HG03342 (cell line): Measurements from ENCODE around the gene ANP32A.

Experiments
- ATAC-seq: cut with Tn5 transposase; IDR thresholded peaks from one replicate; pipeline ENCODE4 v1.9.1; 2021; ENCODE audit warnings: mild to moderate bottlenecking, moderate library complexity; ENCODE audit not compliant: unreplicated experiment

ANP32A gene

DNA sequence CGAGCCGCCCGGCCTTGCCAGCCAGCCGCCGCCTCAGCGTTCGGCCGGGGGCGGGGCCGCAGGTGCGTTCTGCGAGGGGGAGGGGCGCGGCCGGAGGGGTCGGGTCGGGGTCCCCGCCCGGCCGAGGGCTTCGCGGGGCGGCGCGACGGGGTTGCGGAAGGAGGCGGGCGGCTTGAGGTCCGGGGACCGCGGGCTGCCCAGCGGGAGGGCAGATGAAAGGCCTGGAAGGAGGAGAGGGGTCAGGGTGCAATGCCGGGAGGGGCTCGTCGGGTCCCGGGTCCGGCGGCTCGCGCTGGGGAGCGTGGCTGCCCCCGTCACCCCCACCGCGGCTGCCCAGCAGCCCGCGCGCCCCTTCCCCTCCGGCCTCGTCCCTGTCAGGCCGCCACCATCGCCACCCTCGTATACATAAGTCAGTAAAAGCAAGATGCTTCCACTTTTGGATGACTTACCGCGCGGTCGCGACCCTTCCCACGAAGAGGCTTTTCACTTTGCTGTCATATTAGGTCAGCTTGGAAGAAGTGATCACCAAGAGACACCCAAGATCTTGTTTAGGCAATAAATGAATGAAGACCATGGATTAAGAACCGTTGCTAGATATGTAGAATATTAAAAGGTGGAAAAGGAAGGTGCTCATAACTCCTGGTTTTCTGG lies 620 bp upstream of the ANP32A start:
- ATAC-seq, result peak; percentile 1

DNA sequence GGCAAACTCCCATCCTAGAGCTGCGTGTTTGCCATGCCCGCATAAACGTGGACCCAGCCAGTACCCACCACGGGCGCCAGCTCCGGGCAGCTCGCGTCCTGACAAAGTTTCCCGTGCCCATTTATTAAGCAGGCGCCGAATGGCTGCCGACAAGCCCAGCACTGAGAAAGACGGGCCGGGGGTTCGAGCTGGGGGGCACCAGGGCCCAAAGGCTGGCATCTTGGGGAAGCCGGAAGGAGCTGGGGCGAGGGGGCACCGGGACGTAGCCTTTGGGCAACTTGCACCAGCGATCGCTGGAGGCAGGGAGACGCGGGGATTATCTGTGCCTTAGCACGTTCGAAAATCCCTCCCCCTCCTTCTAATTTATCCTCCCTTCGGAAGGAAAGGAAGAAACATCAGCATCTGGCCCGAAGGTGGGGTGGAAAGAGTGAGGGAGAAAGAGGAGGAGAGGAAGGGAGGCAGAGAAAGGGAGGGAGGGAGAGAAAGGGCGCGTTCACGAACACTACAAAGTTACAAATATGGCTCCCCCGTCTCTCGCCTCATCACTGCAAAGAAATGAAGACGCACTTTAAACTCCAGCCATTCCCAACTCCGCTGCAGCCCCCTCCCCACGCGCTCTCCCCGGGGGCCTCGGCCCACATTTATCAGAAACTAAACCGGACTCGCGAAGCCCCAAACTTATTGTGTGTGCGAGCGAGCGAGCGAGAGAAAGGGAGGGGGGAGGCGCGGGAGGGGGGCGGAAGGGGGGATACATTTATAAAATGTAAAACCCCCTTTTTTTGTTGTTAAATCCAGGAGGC lies 1.0 kb downstream of the ANP32A start:
- ATAC-seq, result no peak

- ATAC-seq, result no peak
Observed at GRCh38 chr15:68818769-68819494, 1.8 kb downstream of the ANP32A start.

GRCh38 chr15:68818066-68818768 lies 2.5 kb downstream of the ANP32A start:
- no peak for ATAC-seq

DNA sequence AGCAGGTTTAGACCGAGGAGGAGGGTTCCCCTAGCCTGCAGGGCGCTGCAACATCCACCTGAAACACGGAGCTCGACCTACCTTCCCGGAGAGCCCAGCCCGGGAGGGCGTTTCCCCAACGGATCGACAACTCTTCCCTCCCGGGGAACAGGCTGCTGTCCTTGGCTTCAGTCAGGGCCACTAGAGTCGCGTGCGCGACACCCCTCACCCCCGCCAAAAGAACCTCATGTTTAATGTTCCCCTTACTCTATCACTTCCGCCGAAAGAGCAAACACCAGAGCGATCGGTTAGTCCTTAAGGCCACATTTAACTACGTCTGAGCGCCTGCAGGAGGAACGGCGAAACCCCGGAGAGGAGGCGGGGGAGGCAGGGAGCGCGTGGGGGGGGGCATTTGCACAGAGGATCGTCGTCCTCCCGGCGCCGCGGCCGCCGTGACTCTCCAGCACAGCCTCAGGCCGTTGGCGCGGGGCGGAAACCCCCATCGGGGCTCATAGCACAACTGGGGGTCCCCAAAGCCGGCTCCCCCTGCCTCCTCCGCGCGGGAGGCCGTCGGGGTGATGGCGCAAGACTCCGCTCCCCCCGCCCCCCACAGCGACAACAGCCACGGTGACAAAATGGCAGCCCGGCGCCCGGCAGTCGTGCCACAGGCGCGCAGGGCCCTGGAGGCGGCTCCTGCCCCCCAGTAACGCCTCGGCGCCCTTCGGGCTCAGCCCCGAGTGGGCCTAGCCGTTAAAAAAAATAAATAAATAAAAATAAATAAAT lies 3.2 kb downstream of the ANP32A start:
- peak; percentile 24 for ATAC-seq

- ATAC-seq, result no peak
Observed at GRCh38 chr15:68816795-68817303, 3.8 kb downstream of the ANP32A start.

DNA sequence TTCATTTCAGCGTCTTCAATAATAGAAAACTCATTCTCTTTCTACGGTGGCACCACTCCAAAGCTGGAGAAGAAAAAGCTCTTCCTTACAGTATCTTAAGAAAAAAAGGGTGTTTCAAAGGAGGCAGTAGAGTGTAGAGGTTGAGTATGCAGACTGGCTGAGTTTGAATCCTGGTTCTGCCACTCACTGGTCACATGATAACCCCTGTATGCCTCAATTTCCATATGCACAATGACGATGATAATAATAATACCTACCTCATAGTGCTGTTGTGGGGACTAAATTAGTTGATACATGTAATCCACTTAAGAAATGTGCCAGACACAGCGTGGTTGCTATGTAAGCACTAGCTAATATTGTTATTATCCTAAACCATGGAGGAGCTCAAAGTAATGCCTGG lies 4.5 kb downstream of the ANP32A start:
- no peak for ATAC-seq

GRCh38 chr15:68815598-68815997 lies 5.1 kb downstream of the ANP32A start:
- ATAC-seq, result no peak

DNA sequence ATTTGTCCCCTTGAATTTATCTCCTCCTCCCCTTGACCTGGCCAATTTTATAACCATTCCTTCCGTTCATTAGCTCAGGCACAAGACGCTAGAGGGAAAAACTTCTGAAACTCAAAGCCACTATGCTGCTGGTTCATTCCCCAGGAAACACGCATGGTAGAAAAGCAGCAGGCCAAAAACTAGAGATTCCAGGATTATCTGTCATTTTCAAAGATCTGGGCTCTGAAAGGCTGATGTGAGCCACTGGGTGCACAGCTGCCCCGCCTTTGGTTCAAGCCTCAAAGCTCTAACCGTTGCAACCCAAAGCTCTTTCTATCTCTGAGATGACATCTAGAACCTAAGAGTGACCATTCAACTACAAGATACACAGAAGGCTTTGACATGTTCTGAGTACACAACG lies 6.1 kb downstream of the ANP32A start:
- no peak for ATAC-seq

GRCh38 chr15:68812597-68813431 lies 7.9 kb downstream of the ANP32A start:
- no peak for ATAC-seq

DNA sequence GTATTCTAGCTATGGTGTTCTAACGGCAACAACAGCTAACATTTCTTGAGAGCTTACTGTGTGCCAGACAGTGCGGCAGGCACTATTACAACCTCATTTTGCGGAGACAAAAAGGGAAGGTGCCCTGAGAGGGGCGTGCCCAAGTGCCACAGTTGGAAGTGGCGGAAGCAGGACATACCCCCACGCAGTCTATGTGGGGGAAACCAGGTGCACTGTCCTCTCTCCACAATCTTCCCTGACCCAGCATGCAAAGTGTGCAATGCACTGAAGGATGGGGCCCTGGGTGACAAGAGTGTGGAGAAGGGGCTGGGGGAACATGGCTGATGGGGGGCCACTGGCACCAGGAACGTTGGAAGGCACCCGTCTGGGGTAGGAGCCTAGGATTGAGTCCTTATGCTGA lies 8.6 kb downstream of the ANP32A start:
- no peak for ATAC-seq

DNA sequence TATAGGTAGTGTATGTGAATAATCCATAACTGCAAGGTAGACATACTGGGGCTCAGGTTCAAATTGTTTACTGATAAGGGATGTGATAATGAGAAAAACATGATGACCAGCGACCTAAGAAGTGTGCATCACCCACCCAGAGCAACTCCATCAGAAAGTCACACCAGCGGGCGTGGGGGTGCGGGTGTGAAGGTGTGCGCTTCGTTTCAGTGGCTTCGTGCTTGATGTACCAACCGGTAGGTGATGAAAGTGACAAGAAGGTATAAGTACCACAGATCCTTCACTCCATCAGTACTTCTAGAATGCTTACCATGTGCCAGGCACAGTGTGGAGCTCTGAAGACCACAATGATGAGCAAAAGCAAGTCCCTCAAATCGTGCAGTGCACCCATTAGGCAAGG lies 11.2 kb downstream of the ANP32A start:
- ATAC-seq, result no peak

DNA sequence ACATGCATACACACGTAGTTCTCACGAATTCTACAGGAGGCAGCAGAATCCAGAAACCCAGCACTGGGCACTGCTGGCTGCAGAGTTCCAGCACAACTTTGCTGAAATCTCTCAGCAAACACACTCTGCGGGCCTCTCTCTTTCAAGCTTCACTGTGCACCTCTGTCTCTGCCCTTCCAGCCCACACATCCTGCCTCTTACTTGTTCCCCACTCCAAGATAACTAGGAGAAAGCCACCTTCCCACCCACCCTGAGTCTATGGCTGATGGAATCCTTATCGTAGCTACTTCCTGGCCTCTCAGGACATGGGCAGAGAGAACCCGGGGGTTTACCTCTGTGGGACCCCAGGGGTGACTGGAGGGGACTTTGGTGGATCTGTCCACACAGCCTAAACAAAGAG lies 11.9 kb downstream of the ANP32A start:
- ATAC-seq, result no peak

GRCh38 chr15:68808091-68808490 lies 12.6 kb downstream of the ANP32A start:
- no peak for ATAC-seq

DNA sequence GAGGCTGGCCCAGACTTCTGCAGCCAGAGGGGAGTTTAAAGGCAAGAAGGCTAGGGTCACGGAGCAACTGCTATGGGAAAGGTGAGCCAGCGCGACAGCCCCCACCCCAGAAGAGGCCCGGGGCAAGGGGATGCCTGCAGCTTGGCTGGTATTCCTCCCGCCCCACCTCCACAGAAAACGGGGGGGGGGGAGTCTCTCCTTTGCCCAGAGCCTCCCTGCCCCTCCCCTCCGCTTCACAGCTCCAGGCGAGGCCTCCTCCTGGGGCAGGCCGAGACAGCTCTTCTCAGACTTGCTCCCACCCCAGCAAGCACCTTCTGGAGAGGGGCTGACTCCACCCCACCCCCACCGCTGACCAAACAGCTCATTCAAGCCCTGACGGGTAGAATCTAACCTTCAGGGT lies 13.4 kb downstream of the ANP32A start:
- no peak for ATAC-seq

GRCh38 chr15:68806220-68807060 lies 14.3 kb downstream of the ANP32A start:
- ATAC-seq, result no peak

GRCh38 chr15:68802373-68802772 lies 18.3 kb downstream of the ANP32A start:
- no peak for ATAC-seq

- no peak for ATAC-seq
Observed at GRCh38 chr15:68801572-68802148, 19.0 kb downstream of the ANP32A start.
